Inferior parietal cortex (tissue), 1 donor: ENCODE results near the gene ACKR2.

Experiments used
- DNase-seq: peaks from one replicate; pipeline ENCODE4 v3.0.0-alpha.2; 2016; ENCODE audit errors: extremely low spot score

ACKR2 gene

DNA sequence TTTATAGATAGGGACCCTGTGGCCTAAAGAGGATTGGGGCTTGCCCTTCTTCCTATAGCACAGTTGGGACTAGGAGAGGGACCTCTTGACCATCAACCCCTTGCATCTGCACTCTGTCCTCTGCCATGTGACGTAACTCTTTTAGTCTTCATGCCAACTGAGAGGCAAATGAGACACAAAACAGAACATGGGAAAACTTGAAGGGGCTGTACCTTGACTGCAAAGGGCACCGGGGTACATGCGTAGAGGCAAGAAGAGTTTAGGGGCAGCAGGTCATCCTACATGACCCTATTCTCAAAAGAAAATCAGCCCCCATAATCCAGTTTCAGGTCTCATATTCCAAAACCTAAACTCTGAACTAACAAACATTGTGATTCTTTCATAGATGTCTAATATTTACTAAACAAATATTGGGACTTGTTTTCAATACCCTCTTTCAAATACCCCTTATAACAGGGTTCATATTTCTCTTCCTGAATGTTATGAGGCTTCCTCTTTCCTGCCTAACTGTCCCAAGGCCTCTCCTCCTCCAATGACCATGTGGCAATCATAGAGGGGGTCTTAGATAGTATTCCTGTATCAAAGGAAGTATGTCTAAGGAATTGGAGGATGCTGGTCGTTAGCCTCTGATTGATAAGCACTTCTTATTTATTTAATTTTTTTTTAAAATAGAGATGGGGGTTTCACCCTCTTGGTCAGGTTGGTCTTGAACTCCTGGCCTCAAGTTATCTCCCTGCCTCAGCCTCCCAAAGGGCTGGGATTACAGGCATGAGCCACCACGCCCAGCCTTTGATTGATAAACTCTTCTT lies 20.6 kb downstream of the ACKR2 start:
- DNase-seq: no peak

DNA sequence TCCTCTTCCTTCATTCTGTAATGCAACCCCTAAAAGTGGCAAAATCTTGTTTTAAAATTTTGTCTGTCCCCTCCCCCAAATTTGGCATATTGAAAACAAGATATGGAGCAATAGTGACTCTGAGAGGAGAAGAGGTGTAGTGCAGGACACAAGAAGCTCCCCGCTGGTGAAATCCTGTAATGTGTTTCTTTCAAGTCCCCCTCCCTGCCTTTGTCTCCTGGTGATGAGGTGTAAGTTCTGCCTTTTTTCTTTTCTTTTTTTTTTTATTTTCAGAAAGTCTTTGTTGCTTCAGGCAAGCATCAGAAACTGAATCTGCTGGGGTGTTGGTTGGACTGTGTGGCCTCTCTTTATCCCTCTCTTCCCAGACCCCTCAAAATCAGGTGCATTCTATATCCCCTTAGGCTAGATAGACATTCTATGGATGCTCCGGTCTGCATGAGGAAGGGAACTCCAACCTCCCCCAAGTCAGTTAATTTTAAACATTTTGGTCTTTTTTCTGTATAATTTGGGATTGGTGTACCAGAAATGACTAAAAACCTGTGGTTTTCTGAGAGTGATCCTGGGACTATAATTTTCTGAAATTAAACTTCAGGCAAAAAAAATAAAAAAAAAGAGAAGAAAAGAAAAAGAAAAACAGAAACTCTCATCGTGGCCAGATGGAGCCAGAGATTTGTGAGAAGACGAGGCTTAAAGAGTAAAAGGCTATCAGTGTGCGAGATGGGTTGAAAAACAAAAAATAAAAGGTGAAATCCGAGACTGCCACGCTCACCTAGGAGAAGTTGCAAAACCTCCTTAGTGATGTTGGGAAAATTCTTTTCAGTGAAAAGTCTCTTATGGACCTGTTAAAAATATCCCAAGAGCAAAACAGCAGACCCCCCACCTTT lies 21.4 kb downstream of the ACKR2 start:
- DNase-seq: no peak

DNA sequence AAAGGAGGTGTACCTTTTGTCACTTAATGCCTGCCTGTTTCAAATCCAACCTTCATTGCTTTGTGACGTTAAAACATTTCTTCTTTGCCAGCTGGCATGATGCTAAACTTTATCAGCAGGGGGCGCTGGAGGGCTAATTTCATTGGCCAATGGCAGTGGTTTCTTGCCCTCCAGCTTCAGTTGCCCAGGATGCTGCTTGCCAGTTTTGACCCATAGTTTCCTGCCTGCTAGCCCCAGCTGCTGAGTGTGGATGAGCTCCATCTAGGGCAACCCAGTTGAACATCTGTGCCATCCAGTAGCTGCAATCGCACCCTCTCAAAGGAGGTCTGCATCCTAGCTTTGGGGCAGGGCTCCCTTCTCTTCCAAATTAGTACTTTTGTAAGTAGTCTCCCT lies 22.1 kb downstream of the ACKR2 start:
- DNase-seq: peak; percentile 75

DNA sequence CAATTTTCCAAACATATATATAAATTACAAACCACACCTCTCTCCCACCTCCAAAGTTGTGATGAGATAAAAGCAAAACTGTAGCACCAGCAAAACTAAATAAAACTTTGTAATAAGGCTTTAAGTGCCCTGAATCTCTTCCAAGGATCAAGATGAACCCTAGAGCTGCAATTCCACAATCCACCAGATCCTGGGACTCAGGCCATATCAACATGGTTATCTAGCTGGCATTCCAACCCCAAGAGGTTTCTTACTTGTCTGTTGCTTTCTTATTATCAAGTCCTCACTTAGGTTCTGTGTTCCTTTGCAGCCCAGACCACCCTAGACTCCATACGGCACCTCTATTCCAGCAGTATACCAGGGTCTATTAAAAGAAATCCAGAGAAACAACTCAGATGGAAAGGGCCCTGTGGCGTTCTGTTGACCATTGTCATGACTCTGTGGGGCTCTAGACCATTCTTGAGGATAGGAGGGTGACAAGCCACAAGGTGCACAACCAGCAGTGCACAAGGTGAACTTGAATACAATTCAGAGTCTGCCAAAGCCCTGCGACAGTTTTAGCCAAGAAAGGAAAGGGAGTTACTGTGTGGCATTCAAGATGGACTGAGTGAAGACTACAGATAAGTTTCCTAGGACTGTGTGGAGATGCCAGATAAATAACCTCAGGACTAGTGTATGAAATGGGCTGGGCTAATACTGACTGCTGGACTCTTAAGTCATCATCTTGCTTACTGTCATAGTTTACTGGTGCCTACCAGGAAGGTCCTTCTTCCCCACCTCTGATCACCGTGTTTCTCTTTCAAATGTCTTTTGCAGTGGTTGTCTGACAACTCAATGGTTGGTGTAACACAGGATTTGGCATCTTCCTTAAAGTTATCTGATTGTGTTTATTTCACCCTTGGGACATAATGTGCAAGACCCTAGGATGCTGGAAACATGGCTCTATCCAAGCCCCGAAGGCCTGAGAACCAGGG lies 27.2 kb downstream of the ACKR2 start:
- DNase-seq: no peak

DNA sequence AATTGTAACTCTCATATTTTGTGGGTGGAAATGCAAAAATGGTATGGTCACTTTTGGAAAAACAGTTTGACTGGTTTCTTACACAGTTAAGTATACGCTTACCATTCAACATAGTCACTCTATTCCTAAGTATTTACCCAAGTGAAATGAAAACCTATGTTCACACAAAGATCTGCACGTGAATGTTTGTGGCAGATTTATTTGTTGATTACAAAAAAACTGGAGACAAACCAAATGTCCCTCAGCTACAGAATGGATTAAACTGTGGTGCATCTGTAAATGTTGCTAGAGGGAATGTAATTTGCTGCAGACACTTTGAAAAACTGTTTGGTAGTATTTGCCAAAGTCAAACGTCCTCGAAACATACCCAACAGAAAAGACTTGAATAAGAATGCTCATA lies 29.3 kb downstream of the ACKR2 start:
- DNase-seq: no peak

DNA sequence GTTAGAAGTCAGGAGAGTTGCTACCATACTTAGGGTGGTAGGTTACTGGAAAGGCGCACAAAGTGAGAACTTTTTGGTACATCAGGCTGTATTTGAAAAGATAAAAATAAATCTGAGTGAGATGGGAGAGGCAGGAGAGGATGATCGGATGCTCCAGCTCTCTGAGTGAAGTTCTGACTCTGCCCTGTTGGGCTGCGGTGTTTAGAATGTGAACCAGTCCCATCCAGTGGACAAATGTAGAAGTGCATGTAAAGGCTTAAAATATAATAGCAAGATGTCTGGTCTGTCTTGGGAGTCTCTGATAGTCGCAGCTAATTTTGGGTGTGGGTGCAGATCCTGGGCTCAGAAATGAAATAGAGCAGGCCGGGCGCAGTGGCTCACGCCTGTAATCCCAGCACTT lies 30.4 kb downstream of the ACKR2 start:
- peak; percentile 79 for DNase-seq

DNA sequence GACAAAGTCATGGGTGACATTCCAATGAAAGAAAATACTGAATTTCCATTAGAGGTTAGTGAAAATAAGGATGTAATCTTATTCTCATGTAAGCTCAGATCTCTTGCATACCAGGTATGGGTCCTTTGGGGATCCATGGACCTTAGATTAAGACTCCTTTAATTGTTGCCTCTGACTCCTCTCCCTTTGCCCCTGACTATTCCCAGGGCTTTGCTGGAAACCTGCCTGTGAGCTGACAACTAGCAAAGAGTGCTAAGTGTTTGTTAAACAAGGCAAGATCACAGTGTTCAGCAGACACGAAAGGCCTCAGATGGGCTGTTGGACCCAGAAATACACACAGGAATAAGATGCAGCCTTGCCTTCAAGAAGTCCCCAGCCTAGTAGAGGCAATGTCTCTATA lies 32.1 kb downstream of the ACKR2 start:
- DNase-seq: no peak

DNA sequence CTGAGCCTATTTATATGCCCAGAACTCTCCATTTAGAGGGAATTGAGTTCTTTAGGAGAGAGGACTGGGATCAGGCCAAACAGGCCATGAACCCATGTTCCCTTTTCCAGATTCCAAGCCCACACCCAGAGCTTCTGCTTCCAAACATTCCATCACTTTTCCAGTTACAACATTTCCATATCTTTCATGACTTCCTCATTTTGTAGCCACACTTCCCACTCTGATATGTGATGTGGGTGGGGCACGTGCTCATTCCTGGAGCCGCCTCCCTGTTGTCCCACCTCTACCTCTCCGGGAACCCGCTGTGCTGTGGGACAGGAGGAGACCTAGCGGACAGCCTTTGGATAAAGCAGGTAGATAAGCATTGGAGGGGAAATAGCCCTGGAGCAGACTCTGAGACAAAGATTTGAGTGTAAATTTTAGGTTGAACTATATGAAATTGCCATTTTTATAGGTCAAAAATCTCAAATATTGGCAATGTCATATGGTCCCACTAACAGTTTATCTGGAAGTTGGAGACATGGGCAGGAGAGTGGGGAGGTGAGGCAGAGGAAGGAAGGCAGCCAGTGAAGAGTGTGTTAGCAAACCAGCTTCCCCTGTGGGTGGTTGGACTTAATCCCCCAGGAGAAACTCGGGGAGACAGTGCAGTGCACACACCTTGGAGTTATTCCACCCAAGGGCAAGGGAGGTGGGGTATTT lies 34.6 kb downstream of the ACKR2 start:
- no peak for DNase-seq

DNA sequence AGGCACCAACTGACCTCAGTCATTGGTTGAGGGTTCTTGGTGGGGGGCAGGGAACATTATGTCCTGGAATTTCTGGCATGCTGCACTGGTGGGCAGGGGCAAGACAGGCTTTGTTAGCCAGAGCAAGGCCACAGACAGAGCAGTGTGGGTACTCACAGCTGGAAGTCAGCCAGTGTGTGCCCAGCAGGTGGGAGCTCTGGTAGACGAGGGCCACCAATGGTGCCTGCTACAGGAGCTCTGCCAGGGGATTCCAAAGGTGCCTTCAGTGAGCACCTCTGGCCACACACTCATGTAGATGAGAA lies 35.1 kb downstream of the ACKR2 start:
- DNase-seq: no peak

DNA sequence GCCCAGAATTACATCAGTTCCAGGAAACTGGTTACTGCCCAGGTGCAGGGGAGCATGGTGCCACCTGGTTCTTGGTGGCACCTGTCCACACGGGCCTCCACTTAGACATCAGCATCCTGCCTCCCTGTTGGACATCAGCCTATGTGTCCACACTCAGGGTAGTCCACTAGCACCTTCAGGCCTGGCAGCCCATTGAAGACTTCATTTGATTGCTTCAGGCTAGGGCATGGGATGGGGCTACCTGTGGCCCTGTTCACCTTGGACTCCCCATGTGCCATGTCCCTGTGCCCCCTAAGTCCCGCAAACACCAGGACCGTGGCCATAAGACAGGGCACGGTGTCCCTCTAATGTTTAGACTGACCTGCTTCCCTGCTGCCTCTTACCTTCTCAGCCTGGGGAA lies 35.6 kb downstream of the ACKR2 start:
- DNase-seq: no peak

DNA sequence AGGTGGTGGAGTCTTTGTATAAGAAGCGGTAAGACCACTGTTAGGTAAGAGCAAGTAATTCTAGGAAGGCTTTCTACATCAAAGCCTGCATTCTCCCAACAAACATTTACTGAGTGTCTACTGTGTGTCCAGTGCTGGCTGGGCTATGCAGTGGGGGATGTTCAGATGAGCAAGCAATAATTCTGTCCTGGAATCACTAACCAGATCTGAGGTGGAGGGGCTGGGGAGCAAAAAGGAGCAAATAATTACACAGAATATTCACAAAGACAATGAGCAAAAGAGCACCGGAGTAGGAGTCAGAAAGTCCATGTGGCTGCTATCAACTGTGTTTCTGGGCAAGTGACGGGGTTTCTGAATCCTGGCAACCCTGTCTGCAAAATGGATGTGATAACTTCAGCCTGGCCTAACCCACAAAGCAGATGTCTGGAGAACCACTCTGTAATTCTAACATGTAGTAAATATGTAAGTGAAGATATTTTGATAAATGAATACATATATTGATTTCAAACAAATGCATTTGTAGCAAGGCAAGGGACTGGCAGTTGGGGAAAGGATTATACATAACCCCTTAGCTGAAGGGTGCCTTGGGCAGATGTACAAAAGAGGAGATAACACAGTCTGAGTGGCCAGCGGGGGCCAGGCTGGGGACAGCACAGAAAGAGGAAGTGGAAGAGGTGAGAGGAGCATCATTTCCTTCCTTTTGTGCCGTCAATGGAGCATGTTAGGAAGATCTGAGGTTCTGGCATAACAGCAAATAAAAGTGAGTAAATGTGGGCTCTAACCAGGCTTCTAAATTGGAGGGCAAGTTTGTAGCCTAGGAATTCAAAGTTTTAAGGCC lies 37.7 kb downstream of the ACKR2 start:
- no peak for DNase-seq

DNA sequence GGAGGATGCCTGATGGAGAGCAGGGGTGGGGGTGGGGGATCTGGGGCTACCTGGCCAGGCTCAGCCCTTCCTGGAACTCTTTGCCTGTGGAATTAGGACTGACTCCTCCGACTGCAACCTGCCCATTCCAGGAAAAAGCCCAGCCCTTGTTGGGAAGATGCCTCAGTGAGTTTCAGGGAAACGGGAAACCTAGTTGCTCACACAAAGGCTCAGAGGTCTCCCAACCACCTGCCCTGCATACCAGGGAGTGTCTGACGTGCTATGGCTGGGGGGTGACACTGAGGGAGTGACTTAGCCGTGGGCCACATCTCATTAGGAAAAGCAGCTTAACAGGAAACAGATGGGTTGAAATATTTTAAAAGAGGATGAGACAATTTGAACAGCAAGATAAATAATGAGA lies 38.5 kb downstream of the ACKR2 start:
- no peak for DNase-seq

DNA sequence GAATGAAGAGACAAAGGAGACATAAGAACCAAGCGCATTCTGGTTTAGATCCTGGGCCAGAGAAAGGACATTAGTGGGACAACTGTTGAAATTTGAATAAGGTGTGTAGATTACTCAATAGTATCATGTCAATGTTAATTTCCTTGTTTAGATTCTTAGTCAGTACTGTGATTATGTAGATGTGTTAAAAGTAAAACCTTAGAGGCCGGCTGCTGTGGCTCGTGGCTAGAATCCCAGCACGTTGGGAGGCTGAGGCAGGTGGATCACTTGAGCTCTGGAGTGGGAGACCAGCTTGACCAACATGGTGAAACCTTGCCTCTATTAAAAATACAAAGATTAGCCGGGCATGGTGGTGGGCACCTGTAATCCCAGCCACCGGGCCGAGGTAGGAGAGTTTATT lies 39.8 kb downstream of the ACKR2 start:
- no peak for DNase-seq

DNA sequence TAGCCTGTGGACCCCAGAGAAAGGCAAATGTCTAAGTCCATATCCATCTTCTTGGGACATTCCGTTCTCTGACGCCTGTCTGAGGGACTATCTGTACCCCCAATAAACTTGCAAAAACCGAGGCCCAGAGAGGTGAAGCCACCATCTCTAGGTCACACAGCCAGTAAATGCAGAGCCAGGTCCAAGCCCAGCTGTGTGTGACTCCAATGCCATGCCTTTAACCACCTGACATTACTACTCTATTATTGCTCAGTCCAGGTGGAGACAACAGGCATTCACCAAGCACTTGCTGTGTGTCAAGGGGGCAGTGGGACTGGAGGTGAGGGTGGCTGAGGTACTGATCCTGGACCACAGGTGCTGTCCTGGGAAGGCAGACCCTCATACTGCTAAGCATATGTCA lies 41.0 kb downstream of the ACKR2 start:
- no peak for DNase-seq

DNA sequence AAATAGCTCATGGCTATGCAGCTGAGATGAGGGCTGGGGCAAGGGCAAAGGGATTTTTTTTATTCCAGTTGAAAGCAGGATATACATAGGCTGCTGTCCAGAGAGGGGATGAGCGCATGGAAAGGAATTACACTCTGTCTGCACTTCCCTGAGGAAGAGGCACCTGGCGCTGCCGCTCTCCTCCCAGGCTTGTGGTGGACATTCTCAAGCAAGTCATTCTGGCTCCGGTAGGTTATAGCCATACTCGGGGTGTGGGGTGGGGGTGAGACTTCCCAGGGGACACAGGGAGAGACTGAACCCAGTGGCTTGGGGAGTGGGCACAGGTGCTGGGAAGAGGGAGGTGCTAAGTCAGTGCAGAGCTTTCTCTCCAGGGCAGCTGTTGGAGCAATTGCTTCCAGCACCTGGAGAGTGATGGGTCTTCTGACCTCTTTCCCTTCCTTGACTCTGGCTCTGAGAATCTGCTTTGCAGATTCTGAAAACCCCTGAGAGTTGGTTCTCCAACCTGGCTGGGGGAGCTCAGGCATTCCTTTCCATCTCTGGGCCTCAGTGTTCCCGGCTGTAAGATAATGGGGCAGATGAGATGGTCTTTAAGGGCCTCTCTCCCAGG lies 42.1 kb downstream of the ACKR2 start:
- DNase-seq: no peak

DNA sequence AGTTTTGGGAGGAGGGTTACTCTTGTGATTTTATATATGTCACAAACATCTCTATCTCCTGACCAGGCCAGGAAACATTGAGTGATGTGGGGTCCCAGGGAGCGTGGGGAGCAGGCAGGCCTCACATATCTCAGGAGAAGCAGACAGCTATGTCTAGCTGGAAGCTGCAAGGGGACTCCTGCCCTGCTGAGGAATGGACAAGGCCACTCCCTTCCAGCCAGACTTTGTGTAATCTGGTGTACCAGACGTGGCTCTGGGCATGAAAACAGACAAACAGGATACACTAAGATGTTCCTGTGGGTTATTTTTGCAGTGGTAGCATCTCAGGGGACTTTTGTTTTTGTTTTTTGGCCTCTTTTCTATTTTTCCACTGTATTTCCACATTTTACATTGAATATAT lies 43.2 kb downstream of the ACKR2 start:
- no peak for DNase-seq

DNA sequence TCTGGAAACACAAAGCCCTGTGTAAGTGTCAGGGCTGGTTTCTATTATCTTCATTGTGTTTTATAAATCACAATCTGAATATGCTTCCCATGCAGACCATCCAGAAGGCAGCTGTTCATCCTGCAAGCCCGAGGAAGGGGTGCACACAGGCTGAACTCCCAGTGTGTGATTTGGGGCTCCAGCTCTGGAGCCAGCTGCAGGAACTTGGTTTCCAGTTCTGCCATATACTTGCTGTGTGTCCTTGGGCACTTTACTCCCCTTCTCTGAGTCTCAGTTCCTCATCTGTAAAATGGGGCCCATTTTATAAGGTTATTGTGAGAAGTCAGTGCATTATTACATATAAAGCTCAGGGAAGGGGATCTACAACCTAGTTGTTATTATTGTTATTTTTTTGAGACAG lies 43.8 kb downstream of the ACKR2 start:
- no peak for DNase-seq

DNA sequence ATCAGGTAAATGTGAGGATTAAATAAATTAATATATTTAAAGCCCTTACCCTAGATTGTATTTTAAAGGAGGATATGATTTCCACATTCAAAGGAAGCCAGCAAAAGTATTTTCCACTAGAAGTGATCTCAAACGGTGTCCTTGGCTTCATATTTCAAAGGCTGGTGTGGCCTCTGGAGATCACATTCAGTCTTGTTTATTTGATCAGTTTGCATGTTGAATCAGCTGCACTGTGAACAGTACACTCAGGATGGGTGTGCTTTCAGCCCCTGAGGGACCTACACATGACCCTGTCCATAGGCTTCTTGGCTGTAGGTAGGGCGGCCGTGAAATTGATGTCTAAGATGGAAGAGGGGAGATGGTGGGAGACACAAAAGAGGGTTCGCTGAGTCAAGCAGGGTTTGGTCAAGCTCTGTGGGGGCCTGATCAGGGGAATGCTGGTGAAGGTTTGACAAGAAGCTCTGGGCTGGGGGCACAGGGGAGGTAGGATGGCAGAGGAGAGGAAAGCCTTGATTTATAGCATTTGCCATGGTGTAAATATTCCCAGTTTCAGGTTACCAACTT lies 44.6 kb downstream of the ACKR2 start:
- DNase-seq: no peak

DNA sequence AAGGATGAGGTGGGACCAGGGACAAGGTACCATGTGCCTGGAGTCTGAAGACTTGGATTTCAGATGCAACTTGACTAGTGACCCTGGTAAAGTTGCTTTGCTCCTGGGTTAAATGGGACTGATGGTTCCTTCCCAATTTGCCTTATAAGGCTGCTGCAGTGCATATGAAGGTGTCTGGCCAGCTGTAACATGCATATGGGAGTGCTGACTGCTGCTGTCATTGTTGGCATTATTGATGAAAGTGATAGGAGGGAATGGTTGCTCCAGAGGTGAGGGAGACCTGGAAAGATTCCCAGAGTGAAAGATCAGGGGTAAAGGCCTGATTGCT lies 45.9 kb downstream of the ACKR2 start:
- no peak for DNase-seq
